HepG2 (cell line): ENCODE results near the gene ZNF148. TPM values are rescaled to one million over a fixed set of nuclear protein-coding genes. Genes with fewer than 3 reads are reported as not detected.

Source experiments
- ATAC-seq: fragments of 200-7000 bp; cut with Tn5 transposase; 3 replicates; pipeline ENCODE4 v1.9.1; 2020; ENCODE audit warnings: mild to moderate bottlenecking, moderate library complexity
- BruUV-seq: library from RNA; stranded (reverse); fragments of 400-500 nt; replicated peaks from 2 replicates; lab custom pipeline; 2021; lab: Mats Ljungman, UMichigan
- CTCF ChIA-PET: fragments of 300-600 bp; formaldehyde crosslinking; extraction: SDS; loops from one replicate; lab custom pipeline; 2021; ENCODE audit warnings: low total read pairs, inconsistent platforms, low intra/inter-chr PET ratio; lab: Yijun Ruan, JAX
- POLR2A ChIA-PET: fragments of 350-600 bp; sonication (Branson Sonifier 250); formaldehyde crosslinking; loops from one replicate; lab custom pipeline; 2020; ENCODE audit warnings: antibody characterized with exemption, inconsistent platforms; lab: Yijun Ruan, JAX
- DNase-seq: peaks from one replicate; pipeline ENCODE4 v3.0.0-alpha.2; 2015; ENCODE audit warnings: low spot score
- FAIRE-seq: peaks from 3 replicates; lab custom pipeline; 2011; peaks lifted over from hg19 to GRCh38; lab: Jason Lieb, UNC
- H2AFZ ChIP-seq: one replicate; pipeline ENCODE4 v1.6.1; 2011; ENCODE audit warnings: low read length, inconsistent platforms
- H3K27ac ChIP-seq: fragments of 300-600 bp; 3 replicates; pipeline ENCODE4 v1.8.0; 2011; ENCODE audit warnings: mixed run types, mild to moderate bottlenecking, mixed read lengths, low read length, inconsistent platforms; ENCODE audit not compliant: insufficient read depth; ENCODE audit errors: extremely low read length
- H3K27me3 ChIP-seq, 2 experiments: fragments of 200-600 bp in 1 of 2; 2 replicates in 1 of 2; 3 replicates in 1 of 2; pipeline versions ENCODE4 v1.6.0 to v1.8.0; 2011; ENCODE audit warnings: low read length in 2 of 2, mild to moderate bottlenecking in 2 of 2, moderate library complexity in 2 of 2, inconsistent platforms in 1 of 2; ENCODE audit not compliant: insufficient read depth in 2 of 2, control insufficient read depth in 1 of 2
- H3K36me3 ChIP-seq, 2 experiments: fragments of 200-600 bp in 1 of 2; replicated peaks in 1 of 2; 2 replicates in 1 of 2; 3 replicates in 1 of 2; pipeline versions ENCODE4 v1.5.1 to v1.8.0; 2011; ENCODE audit warnings: low read length in 2 of 2, inconsistent platforms in 1 of 2; ENCODE audit not compliant: insufficient read depth in 2 of 2, control insufficient read depth in 1 of 2
- H3K4me1 ChIP-seq: 2 replicates; pipeline ENCODE4 v1.5.1; 2012; ENCODE audit warnings: low read length, inconsistent platforms; ENCODE audit not compliant: insufficient read depth
- H3K4me2 ChIP-seq: 2 replicates; pipeline ENCODE4 v1.6.0; 2011; ENCODE audit warnings: low read depth, low read length, inconsistent platforms
- H3K4me3 ChIP-seq, 3 experiments: fragments of 200-600 bp in 1 of 3; sonication (generic), shearing (Covaris generic) in 1 of 3; replicated peaks in 1 of 3; 2 replicates each; pipeline ENCODE4 v1.5.1; 2011 to 2016; ENCODE audit warnings: low read length in 3 of 3, inconsistent platforms in 2 of 3, low read depth in 2 of 3, mild to moderate bottlenecking in 2 of 3, control low read depth in 1 of 3, mixed read lengths in 1 of 3; ENCODE audit not compliant: insufficient read depth in 1 of 3
- H3K79me2 ChIP-seq: one replicate; pipeline ENCODE4 v1.6.1; 2011; ENCODE audit warnings: low read length, inconsistent platforms; ENCODE audit not compliant: insufficient read depth
- H3K9ac ChIP-seq: 2 replicates; pipeline ENCODE4 v1.6.0; 2011; ENCODE audit warnings: mild to moderate bottlenecking, low read depth, low read length, inconsistent platforms; ENCODE audit not compliant: insufficient read depth
- H3K9me3 ChIP-seq: 2 replicates; pipeline ENCODE4 v1.5.1; 2012; ENCODE audit warnings: mild to moderate bottlenecking, low read length
- H4K20me1 ChIP-seq: 2 replicates; pipeline ENCODE4 v1.6.0; 2011; ENCODE audit warnings: inconsistent platforms, mild to moderate bottlenecking, low read length, moderate library complexity; ENCODE audit not compliant: insufficient read depth
- ATF2 ChIP-seq: sonication (generic); formaldehyde crosslinking; IDR thresholded peaks from 2 replicates; pipeline ENCODE4 v1.4.0; 2020; ENCODE audit warnings: missing genetic modification reagents
- CEBPB ChIP-seq: IDR thresholded peaks from 2 replicates; pipeline ENCODE4 v1.6.1; 2011; ENCODE audit warnings: low read depth, low read length, improper control_type of control experiment, borderline replicate concordance
- MAFG ChIP-seq: sonication (generic); formaldehyde crosslinking; IDR thresholded peaks from 2 replicates; pipeline ENCODE4 v1.5.1; 2020; ENCODE audit warnings: mild to moderate bottlenecking, missing genetic modification reagents
- NAIF1 ChIP-seq: sonication (generic); formaldehyde crosslinking; IDR thresholded peaks from 2 replicates; pipeline ENCODE4 v1.5.0; 2020; ENCODE audit warnings: mild to moderate bottlenecking, missing genetic modification reagents, borderline replicate concordance
- NBN ChIP-seq: fragments of 450-650 bp; conservative IDR thresholded peaks from 2 replicates; pipeline ENCODE4 v1.6.1; 2017
- SP1 ChIP-seq, 2 experiments: fragments of 450-650 bp in 1 of 2; sonication (generic) in 1 of 2; formaldehyde crosslinking in 1 of 2; IDR thresholded peaks; 2 replicates each; pipeline versions ENCODE4 v1.4.0 to v1.6.1; 2016 to 2020; ENCODE audit warnings: missing genetic modification reagents in 1 of 2
- TRAFD1 ChIP-seq: sonication (generic); formaldehyde crosslinking; IDR thresholded peaks from 2 replicates; pipeline ENCODE4 v1.5.1; 2020; ENCODE audit warnings: missing genetic modification reagents, mild to moderate bottlenecking, borderline replicate concordance
- WGBS: methylation state at CpG from one replicate; pipeline ENCODE4 v1.1.6; 2017; ENCODE audit warnings: low lambda C conversion rate; 5-methylcytosine and 5-hydroxymethylcytosine counted together
- in situ Hi-C: cut with HindIII; loops from 2 replicates; pipeline ENCODE4 v1.10.0; 2017; ENCODE audit warnings: low pct_unique_long_range_greater_than_20kb; ENCODE audit not compliant: extremely low pct_ligation_motif_present
- intact Hi-C: fragments of 100-400 bp; cut with micrococcal nuclease; formaldehyde crosslinking; loops from one replicate; pipeline ENCODE4 v1.10.0; 2022; ENCODE audit not compliant: unreplicated experiment
- polyA plus RNA-seq, 8 experiments: library from polyadenylated mRNA; depleted of rRNA in 3 of 8; stranded (reverse) in 7 of 8; unstranded in 1 of 8; fragments of >200 nt; fragmentation: Illumina TruSeq in 4 of 8; extraction: Trizol in 4 of 8; gene quantifications; 2 replicates each; pipeline versions ENCODE4 v1.2.1 to v1.2.3, GENCODE V29; 2011 to 2016; ENCODE audit warnings: low read depth in 4 of 8, missing spikeins in 1 of 8, mixed read lengths in 1 of 8; ENCODE audit not compliant: insufficient read depth in 1 of 8
- total RNA-seq, 5 experiments: library from RNA; depleted of rRNA; stranded (reverse); fragments of >200 nt; fragmentation: Illumina TruSeq; extraction: Trizol; gene quantifications; 2 replicates each; pipeline ENCODE4 v1.2.3, GENCODE V29; 2016; ENCODE audit warnings: low read depth in 1 of 5

Gene ZNF148
- total and polyA plus RNA-seq, 2 of the 13 experiments (the other 11 are each of a cell fraction or from before 2014, with no cell fraction given), result 10.6 to 36.1 TPM

- no peak for TF ChIP-seq MAFG (CRISPR knock-in tag)
- no peak for TF ChIP-seq ATF2 (CRISPR knock-in tag)
- no peak for TF ChIP-seq TRAFD1 (CRISPR knock-in tag)
- no peak for TF ChIP-seq NBN
- TF ChIP-seq SP1 (IDR thresholded peaks at IDR 0.05), result no peak
- no peak for TF ChIP-seq SP1 (CRISPR knock-in tag; IDR thresholded peaks at IDR 0.05)
Observed at GRCh38 chr3:125316246-125316645, 58.9 kb downstream of the ZNF148 start (continued).

- Histone ChIP-seq H3K79me2 (peaks cover 12% of the 10 kb centered on the region), H2AFZ (no peak overlapping the region), H3K27me3 (no peaks in the 10 kb centered on the region), H4K20me1 (no peaks in the 10 kb centered on the region), H3K4me1 (no peaks in the 10 kb centered on the region), H3K4me2 (no peak overlapping the region)
- FAIRE-seq (no peak), DNase-seq (no peak)
- no TSS peak for BruUV-seq
- in situ Hi-C loops, result no loop called here
- no peak for TF ChIP-seq NAIF1 (CRISPR knock-in tag)
- peak; percentile 52; the same call in 1 of the 2 replicates for TF ChIP-seq CEBPB
- TF ChIP-seq, all 625 proteins: peak for 1
- intact Hi-C loops, result no loop called here
- H3K27ac ChIP-seq, result no peak overlapping the region
- peaks cover 5 to 26% of the 10 kb centered on the region in 2 experiments for H3K36me3 ChIP-seq
- no peak overlapping the region for H3K9ac ChIP-seq
- WGBS, result 99% methylated on average over 6 of the region's 6 CpGs
- ChIA-PET POLR2A (no interaction called here), CTCF (no interaction called here)
- H3K9me3 ChIP-seq, result no peaks in the 10 kb centered on the region
- ATAC-seq, result no peak
- no peak overlapping the region for H3K4me3 ChIP-seq
Observed at GRCh38 chr3:125313060-125313635, 62.0 kb downstream of the ZNF148 start.
